Cortex of kidney (tissue), 1 donor: ENCODE results near the gene RNF208.

Source experiments
- DNase-seq: peaks from one replicate; lab custom pipeline; 2025; lab: John Stamatoyannopoulos, UW

The RNF208 gene

GRCh38 chr9:137175345-137175961, 46.6 kb downstream of the RNF208 start:
- DNase-seq = no peak

GRCh38 chr9:137174722-137175293, 47.2 kb downstream of the RNF208 start:
- DNase-seq = no peak

DNA sequence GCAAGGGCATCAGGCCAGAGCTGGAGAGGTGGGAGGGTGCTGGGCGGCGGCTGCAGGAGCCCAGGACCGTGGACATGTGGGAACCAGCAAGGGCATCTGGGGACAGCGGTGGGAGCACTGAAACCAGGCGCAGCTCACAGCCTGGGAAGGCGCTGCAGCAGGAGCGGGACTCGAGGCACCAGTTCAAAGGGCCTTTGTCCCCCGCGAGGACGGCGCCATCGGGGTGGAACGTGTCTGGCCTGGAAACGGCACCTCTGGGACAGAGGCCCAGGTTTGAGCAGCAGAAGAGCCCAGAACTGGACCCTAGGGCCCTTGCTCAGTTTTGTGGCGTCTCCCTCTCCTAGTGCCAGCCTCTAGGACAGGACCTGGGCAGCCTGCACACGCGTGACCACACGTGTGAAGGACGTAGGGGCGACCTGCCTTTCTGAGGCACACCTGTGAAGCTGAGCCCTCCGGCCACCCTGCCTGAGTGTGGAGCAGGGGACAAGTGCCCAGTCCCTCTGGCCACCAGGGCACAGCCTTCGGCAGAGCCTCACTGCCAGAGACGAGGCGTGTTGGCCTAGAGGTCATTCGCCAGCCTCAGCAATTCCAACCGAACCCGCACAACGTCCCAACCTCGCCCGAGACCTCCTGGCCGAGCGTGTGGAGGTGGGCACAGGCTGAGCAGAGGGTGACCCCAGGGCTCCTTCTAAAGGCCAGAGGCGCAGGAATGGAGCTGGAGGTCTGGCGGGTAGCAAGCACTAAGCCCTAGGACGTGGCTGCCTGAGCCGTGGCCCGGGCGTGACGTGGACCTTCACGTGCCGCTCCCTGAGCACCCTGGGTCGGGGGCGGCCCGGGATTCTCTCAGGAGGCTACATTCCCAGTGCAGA, 48.0 kb downstream of the RNF208 start:
- no peak for DNase-seq

GRCh38 chr9:137172901-137173795, 48.9 kb downstream of the RNF208 start:
- no peak for DNase-seq

GRCh38 chr9:137171149-137171900, 50.7 kb downstream of the RNF208 start:
- no peak for DNase-seq

DNA sequence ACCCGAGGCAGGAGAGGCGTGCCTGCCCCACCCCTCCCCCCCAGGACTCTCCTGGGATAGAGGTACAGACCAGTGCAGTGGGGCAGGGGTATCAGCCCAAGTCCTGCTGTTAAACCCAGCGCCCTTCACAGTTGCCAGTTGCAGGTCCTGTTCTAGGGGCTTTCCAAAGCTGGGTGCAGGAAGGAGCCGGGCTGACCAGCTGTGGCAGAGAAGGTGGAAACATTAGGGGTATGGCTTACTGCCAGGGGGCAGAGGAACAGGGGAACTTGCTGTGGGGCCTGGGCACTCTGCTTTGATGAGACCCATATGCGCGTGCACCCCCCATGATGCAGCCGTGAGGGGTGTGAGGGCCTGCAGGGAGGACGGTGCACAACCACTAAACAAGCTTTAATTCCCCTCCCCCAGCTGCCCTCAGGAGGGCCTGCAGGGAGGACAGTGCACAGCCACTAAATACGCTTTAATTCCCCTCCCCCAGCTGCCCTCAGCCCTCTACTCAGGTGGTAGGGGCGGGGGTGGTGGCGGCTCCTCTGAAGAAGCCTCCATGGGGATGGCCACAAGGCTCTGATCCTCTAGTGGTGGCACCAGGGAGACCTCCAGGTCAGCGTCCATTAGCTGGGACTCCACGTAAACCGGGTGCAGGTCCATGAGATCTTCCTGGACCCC, 51.4 kb downstream of the RNF208 start:
- DNase-seq = no peak
